HUES6 (cell line): ENCODE measurements around the gene UACA.
A peak's percentile ranks its signal among the peaks of the same experiment; 100 is the strongest.

Source experiments
- H3K27ac ChIP-seq: 2 replicates; pipeline ENCODE4 v1.7.0; 2013; ENCODE audit warnings: low read depth, mild to moderate bottlenecking, low read length, inconsistent platforms
- H3K27me3 ChIP-seq: 2 replicates; pipeline ENCODE4 v1.6.1; 2013; ENCODE audit warnings: low read length; ENCODE audit not compliant: control insufficient read depth, insufficient read depth
- H3K36me3 ChIP-seq: 2 replicates; pipeline ENCODE4 v1.6.1; 2013; ENCODE audit warnings: low read length; ENCODE audit not compliant: control insufficient read depth, insufficient read depth
- H3K4me1 ChIP-seq: 2 replicates; pipeline ENCODE4 v1.6.1; 2013; ENCODE audit warnings: low read length; ENCODE audit not compliant: control insufficient read depth, insufficient read depth
- H3K4me3 ChIP-seq: 2 replicates; pipeline ENCODE4 v1.5.1; 2013; ENCODE audit warnings: low read depth, low read length
- H3K9ac ChIP-seq: one replicate; pipeline ENCODE4 v1.6.1; 2013; ENCODE audit warnings: mild to moderate bottlenecking, low read length
- H3K9me3 ChIP-seq: 2 replicates; pipeline ENCODE4 v1.6.1; 2013; ENCODE audit warnings: low read depth, low read length; ENCODE audit not compliant: control insufficient read depth, insufficient read depth

UACA gene

GRCh38 chr15:70651303-70651845, 112.0 kb downstream of the UACA start:
- no peaks in the 10 kb centered on the region for H3K36me3 ChIP-seq

GRCh38 chr15:70650567-70651302, 112.6 kb downstream of the UACA start:
- H3K9ac ChIP-seq: no peak overlapping the region
- H3K36me3 ChIP-seq: no peaks in the 10 kb centered on the region
- no peaks in the 10 kb centered on the region for H3K9me3 ChIP-seq
- H3K4me1 ChIP-seq: no peaks in the 10 kb centered on the region
- no peak overlapping the region for H3K27ac ChIP-seq
- no peaks in the 10 kb centered on the region for H3K27me3 ChIP-seq
- H3K4me3 ChIP-seq: no peak overlapping the region

More at GRCh38 chr15:70651303-70651845, 112.0 kb downstream of the UACA start:
- Histone ChIP-seq H3K9ac (no peak overlapping the region), H3K4me3 (no peak overlapping the region), H3K27me3 (no peaks in the 10 kb centered on the region), H3K9me3 (no peaks in the 10 kb centered on the region), H3K27ac (no peak overlapping the region), H3K4me1 (no peaks in the 10 kb centered on the region)

GRCh38 chr15:70647396-70647795, 116.0 kb downstream of the UACA start:
- Histone ChIP-seq H3K9me3 (no peaks in the 10 kb centered on the region), H3K36me3 (no peaks in the 10 kb centered on the region), H3K27me3 (no peaks in the 10 kb centered on the region), H3K4me3 (no peak overlapping the region), H3K9ac (no peak overlapping the region), H3K27ac (no peak overlapping the region), H3K4me1 (peaks cover 5% of the 10 kb centered on the region; the same call in 1 of the 2 replicates)

GRCh38 chr15:70646169-70646568, 117.2 kb downstream of the UACA start:
- no peaks in the 10 kb centered on the region for H3K36me3 ChIP-seq
- no peak overlapping the region for H3K27ac ChIP-seq
- H3K9me3 ChIP-seq: no peaks in the 10 kb centered on the region
- no peaks in the 10 kb centered on the region for H3K27me3 ChIP-seq
- H3K9ac ChIP-seq: no peak overlapping the region
- peaks cover 5% of the 10 kb centered on the region; the same call in 1 of the 2 replicates for H3K4me1 ChIP-seq
- no peak overlapping the region for H3K4me3 ChIP-seq

- H3K36me3 ChIP-seq: no peaks in the 10 kb centered on the region
- H3K4me1 ChIP-seq: peaks cover 12% of the 10 kb centered on the region
- H3K27ac ChIP-seq: no peak overlapping the region
- no peak overlapping the region for H3K4me3 ChIP-seq
- H3K9me3 ChIP-seq: no peaks in the 10 kb centered on the region
- no peak overlapping the region for H3K9ac ChIP-seq
- H3K27me3 ChIP-seq: no peaks in the 10 kb centered on the region
These were observed 119.6 kb downstream of the UACA start for GRCh38 chr15:70643783-70644125.

- Histone ChIP-seq H3K4me1 (peaks cover 12% of the 10 kb centered on the region), H3K27ac (no peak overlapping the region), H3K9me3 (no peaks in the 10 kb centered on the region)
These were observed 120.1 kb downstream of the UACA start for GRCh38 chr15:70643106-70643782.

GRCh38 chr15:70636540-70637165, 126.7 kb downstream of the UACA start:
- Histone ChIP-seq H3K9me3 (no peaks in the 10 kb centered on the region), H3K4me1 (peaks cover 31% of the 10 kb centered on the region), H3K27me3 (no peaks in the 10 kb centered on the region), H3K27ac (no peak overlapping the region), H3K9ac (no peak overlapping the region), H3K4me3 (no peak overlapping the region), H3K36me3 (no peaks in the 10 kb centered on the region)

More at GRCh38 chr15:70643106-70643782, 120.1 kb downstream of the UACA start:
- no peak overlapping the region for H3K9ac ChIP-seq
- H3K27me3 ChIP-seq: no peaks in the 10 kb centered on the region
- H3K36me3 ChIP-seq: no peaks in the 10 kb centered on the region
- H3K4me3 ChIP-seq: no peak overlapping the region

- no peaks in the 10 kb centered on the region for H3K36me3 ChIP-seq
- no peaks in the 10 kb centered on the region for H3K27me3 ChIP-seq
- H3K27ac ChIP-seq: no peak overlapping the region
- no peak overlapping the region for H3K9ac ChIP-seq
- peaks cover 35% of the 10 kb centered on the region for H3K4me1 ChIP-seq
- no peak overlapping the region for H3K4me3 ChIP-seq
- no peaks in the 10 kb centered on the region for H3K9me3 ChIP-seq
These were observed 127.5 kb downstream of the UACA start for GRCh38 chr15:70635895-70636294.

GRCh38 chr15:70633991-70634390, 129.4 kb downstream of the UACA start:
- no peaks in the 10 kb centered on the region for H3K9me3 ChIP-seq
- peaks cover 29% of the 10 kb centered on the region for H3K4me1 ChIP-seq
- no peak overlapping the region for H3K9ac ChIP-seq
- no peaks in the 10 kb centered on the region for H3K27me3 ChIP-seq
- H3K36me3 ChIP-seq: no peaks in the 10 kb centered on the region
- H3K4me3 ChIP-seq: no peak overlapping the region
- H3K27ac ChIP-seq: no peak overlapping the region

GRCh38 chr15:70633103-70633831, 130.1 kb downstream of the UACA start:
- no peak overlapping the region for H3K4me3 ChIP-seq
- no peak overlapping the region for H3K9ac ChIP-seq
- H3K4me1 ChIP-seq: peaks cover 34% of the 10 kb centered on the region
- H3K9me3 ChIP-seq: no peaks in the 10 kb centered on the region
- no peaks in the 10 kb centered on the region for H3K36me3 ChIP-seq
- no peaks in the 10 kb centered on the region for H3K27me3 ChIP-seq
- peak overlapping the region; percentile 31; the same call in 1 of the 2 replicates for H3K27ac ChIP-seq
